ENCODE results near the gene IRAK1. TPM values are rescaled to one million over a fixed set of nuclear protein-coding genes. Genes with fewer than 3 reads are reported as not detected.
A peak's percentile ranks its signal among the peaks of the same experiment; 100 is the strongest.

IRAK1 gene
- total and polyA plus RNA-seq, 2 of the 13 experiments (the other 11 are each of a cell fraction or from before 2014, with no cell fraction given) = 57.7 to 77.3 TPM

DNA sequence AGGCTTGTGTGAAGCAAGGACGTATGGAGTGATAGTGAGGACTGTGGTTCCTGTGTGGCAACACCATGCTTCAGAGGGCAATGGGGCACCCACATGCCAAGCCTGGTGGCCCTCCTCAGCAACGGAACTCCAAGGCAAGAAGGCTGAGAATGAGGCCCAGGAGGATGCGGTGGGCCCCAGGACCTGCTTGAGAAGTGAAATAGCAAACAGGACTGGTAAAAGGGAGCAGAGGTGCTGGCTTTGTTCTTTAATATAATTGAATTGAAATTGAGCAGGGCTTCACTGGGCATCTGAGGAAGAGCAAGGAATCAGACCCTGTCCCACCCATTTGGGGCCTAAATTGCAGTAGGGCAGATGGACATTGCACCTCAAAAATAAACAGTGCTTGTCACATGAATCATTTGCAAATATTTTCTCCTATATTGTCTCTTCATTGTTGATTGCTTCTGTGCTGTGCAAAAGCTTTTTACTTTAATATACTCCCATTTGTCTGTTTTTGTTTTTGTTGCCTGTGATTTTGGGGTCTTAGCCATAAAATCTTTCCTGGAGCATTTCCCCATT is 44.9 kb downstream of the IRAK1 start:
- peak; percentile 67 for DNase-seq (ENCODE audit: low spot score)
- ChIA-PET POLR2A (interaction anchor here (1.2 to 6.3 kb wide), 3 partner anchors 10 to 39 kb away, joined by 4 to 54 read pairs (median 5); no protein-coding TSS in a partner anchor), CTCF (ENCODE audit: low intra/inter-chr PET ratio, low total read pairs) (no interaction called here)
- Histone ChIP-seq H3K36me3 (replicated peaks in 1 of 2; ENCODE audit: control insufficient read depth in 1 of 2, insufficient read depth in 2 of 2, low read length in 2 of 2) (no peaks in the 10 kb centered on the region), H2AFZ (ENCODE audit: low read length) (no peak overlapping the region), H4K20me1 (ENCODE audit: insufficient read depth, low read length) (peaks cover under 1% of the 10 kb centered on the region; the same call in 1 of the 2 replicates), H3K4me1 (ENCODE audit: insufficient read depth, low read length) (peaks cover 26% of the 10 kb centered on the region), H3K4me2 (ENCODE audit: low read depth, low read length) (peak overlapping the region; percentile 80), H3K27me3 (ENCODE audit: control insufficient read depth in 1 of 2, insufficient read depth in 2 of 2, low read length in 2 of 2) (no peaks in the 10 kb centered on the region; a peak in 1 of 5 replicates), H3K4me3 (replicated peaks in 1 of 3; ENCODE audit: insufficient read depth in 1 of 3, low read depth in 2 of 3, low read length in 3 of 3) (peak overlapping the region in 1 of 3 experiments; percentile 90; a peak in 2 of 6 replicates), H3K27ac (ENCODE audit: extremely low read length, insufficient read depth, low read length) (peak overlapping the region; percentile 95), H3K9ac (ENCODE audit: insufficient read depth, low read depth, low read length) (peak overlapping the region; percentile 49; the same call in 1 of the 2 replicates), H3K79me2 (ENCODE audit: insufficient read depth, low read length) (peaks cover 19% of the 10 kb centered on the region), H3K9me3 (ENCODE audit: low read length) (no peaks in the 10 kb centered on the region)
- ATAC-seq = peak; percentile 2; the same call in 1 of the 3 replicates
- intact Hi-C loops (cut with micrococcal nuclease; ENCODE audit: unreplicated experiment) (no loop called here), in situ Hi-C loops (cut with HindIII; ENCODE audit: extremely low pct_ligation_motif_present, low pct_unique_long_range_greater_than_20kb) (loop anchor here (5.0 kb wide), 1 partner anchor 37 kb away; no protein-coding TSS in a partner anchor)
- no TSS peak for BruUV-seq (replicated peaks)
- 44% methylated on average over 1 of the region's 3 CpGs for WGBS (ENCODE audit: low lambda C conversion rate)
- FAIRE-seq = peak; percentile 97
- no peak for TF ChIP-seq SOX13 (IDR thresholded peaks at IDR 0.05)
- TF ChIP-seq SOX13 (CRISPR knock-in tag; conservative IDR thresholded peaks at IDR 0.05 in 1 of 2, IDR thresholded peaks at IDR 0.05 in 1 of 2) = peak in 1 of 2 experiments; percentile 50; a peak in 1 of 4 replicates
- TF ChIP-seq MTA3 (CRISPR knock-in tag; IDR thresholded peaks at IDR 0.05) = no peak
- TF ChIP-seq ZNF777 (CRISPR knock-in tag; IDR thresholded peaks at IDR 0.05) = no peak
- TF ChIP-seq, protein P1, sequence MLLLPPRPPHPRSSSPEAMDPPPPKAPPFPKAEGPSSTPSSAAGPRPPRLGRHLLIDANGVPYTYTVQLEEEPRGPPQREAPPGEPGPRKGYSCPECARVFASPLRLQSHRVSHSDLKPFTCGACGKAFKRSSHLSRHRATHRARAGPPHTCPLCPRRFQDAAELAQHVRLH (CRISPR knock-in tag; IDR thresholded peaks at IDR 0.05; ENCODE audit: borderline replicate concordance, low read depth) = no peak
- no peak for TF ChIP-seq FOXP1 (IDR thresholded peaks at IDR 0.05)
- TF ChIP-seq FOXP1 (CRISPR knock-in tag; IDR thresholded peaks at IDR 0.05) = peak; percentile 38; the same call in 1 of the 2 replicates
- TF ChIP-seq HNF4G (IDR thresholded peaks at IDR 0.05; ENCODE audit: borderline replicate concordance, low read depth, low read length) = peak; percentile 35; the same call in 1 of the 2 replicates
- TF ChIP-seq HNF4G (CRISPR knock-in tag; IDR thresholded peaks at IDR 0.05; ENCODE audit: borderline replicate concordance, low read depth) = no peak
- no peak for TF ChIP-seq ZNF720 (CRISPR knock-in tag; IDR thresholded peaks at IDR 0.05)
- TF ChIP-seq, protein P2, sequence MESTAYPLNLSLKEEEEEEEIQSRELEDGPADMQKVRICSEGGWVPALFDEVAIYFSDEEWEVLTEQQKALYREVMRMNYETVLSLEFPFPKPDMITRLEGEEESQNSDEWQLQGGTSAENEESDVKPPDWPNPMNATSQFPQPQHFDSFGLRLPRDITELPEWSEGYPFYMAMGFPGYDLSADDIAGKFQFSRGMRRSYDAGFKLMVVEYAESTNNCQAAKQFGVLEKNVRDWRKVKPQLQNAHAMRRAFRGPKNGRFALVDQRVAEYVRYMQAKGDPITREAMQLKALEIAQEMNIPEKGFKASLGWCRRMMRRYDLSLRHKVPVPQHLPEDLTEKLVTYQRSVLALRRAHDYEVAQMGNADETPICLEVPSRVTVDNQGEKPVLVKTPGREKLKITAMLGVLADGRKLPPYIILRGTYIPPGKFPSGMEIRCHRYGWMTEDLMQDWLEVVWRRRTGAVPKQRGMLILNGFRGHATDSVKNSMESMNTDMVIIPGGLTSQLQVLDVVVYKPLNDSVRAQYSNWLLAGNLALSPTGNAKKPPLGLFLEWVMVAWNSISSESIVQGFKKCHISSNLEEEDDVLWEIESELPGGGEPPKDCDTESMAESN (CRISPR knock-in tag; conservative IDR thresholded peaks at IDR 0.05) = no peak
- TF ChIP-seq, protein P3, sequence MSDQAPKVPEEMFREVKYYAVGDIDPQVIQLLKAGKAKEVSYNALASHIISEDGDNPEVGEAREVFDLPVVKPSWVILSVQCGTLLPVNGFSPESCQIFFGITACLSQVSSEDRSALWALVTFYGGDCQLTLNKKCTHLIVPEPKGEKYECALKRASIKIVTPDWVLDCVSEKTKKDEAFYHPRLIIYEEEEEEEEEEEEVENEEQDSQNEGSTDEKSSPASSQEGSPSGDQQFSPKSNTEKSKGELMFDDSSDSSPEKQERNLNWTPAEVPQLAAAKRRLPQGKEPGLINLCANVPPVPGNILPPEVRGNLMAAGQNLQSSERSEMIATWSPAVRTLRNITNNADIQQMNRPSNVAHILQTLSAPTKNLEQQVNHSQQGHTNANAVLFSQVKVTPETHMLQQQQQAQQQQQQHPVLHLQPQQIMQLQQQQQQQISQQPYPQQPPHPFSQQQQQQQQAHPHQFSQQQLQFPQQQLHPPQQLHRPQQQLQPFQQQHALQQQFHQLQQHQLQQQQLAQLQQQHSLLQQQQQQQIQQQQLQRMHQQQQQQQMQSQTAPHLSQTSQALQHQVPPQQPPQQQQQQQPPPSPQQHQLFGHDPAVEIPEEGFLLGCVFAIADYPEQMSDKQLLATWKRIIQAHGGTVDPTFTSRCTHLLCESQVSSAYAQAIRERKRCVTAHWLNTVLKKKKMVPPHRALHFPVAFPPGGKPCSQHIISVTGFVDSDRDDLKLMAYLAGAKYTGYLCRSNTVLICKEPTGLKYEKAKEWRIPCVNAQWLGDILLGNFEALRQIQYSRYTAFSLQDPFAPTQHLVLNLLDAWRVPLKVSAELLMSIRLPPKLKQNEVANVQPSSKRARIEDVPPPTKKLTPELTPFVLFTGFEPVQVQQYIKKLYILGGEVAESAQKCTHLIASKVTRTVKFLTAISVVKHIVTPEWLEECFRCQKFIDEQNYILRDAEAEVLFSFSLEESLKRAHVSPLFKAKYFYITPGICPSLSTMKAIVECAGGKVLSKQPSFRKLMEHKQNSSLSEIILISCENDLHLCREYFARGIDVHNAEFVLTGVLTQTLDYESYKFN (CRISPR knock-in tag; conservative IDR thresholded peaks at IDR 0.05) = peak; percentile 68
- no peak for TF ChIP-seq LCORL (IDR thresholded peaks at IDR 0.05)
- peak; percentile 68 for TF ChIP-seq LCORL (CRISPR knock-in tag; IDR thresholded peaks at IDR 0.05)
- peak in 1 of 2 experiments; percentile 6; a peak in 1 of 4 replicates for TF ChIP-seq POLR2A (IDR thresholded peaks at IDR 0.05; ENCODE audit: insufficient read depth in 1 of 2, low read depth in 2 of 2, low read length in 2 of 2)
- TF ChIP-seq HNF4A (CRISPR knock-in tag; IDR thresholded peaks at IDR 0.05) = peak; percentile 74
- TF ChIP-seq ZNF792 (CRISPR knock-in tag; IDR thresholded peaks at IDR 0.05) = no peak
- peak; percentile 30 for TF ChIP-seq ASH2L (IDR thresholded peaks at IDR 0.05; ENCODE audit: insufficient read length, low read depth, low read length)
- 0 out of 2 replicates have a peak, but pooled peaks have one; percentile 28 for TF ChIP-seq RBFOX2 (IDR thresholded peaks at IDR 0.05; ENCODE audit: low read depth, low read length)
- peak; percentile 31; the same call in 1 of the 2 replicates for TF ChIP-seq SAP130 (CRISPR knock-in tag; IDR thresholded peaks at IDR 0.05; ENCODE audit: low read depth)

Measured in HepG2 (cell line).